Activated CD4-positive, alpha-beta T cell treated with anti-CD3 and anti-CD28 coated beads, Interleukin-2, amount 10 ng/mL, durations not matched to agents 7 days and 5 days (primary cell): ENCODE results near the gene CORO2B. TPM values are rescaled to one million over a fixed set of nuclear protein-coding genes. Genes with fewer than 3 reads are reported as not detected.

Experiments
- CTCF ChIA-PET: fragments of 350-600 bp; sonication (Branson Sonifier 250); formaldehyde crosslinking; loops from one replicate; lab custom pipeline; 2021; ENCODE audit warnings: antibody characterized with exemption; lab: Charles Lee
- POLR2A ChIA-PET: fragments of 350-600 bp; sonication (Branson Sonifier 250); formaldehyde crosslinking; loops from one replicate; lab custom pipeline; 2021; ENCODE audit warnings: antibody characterized with exemption; lab: Charles Lee
- DNase-seq: peaks from one replicate; pipeline ENCODE4 v3.0.0-alpha.2; 2020
- H3K27ac Mint-ChIP-seq: one replicate; pipeline ENCODE4 v1.8.0; 2021; ENCODE audit warnings: mild to moderate bottlenecking, moderate library complexity, mixed read lengths
- H3K27me3 Mint-ChIP-seq: one replicate; pipeline ENCODE4 v1.8.0; 2021; ENCODE audit warnings: mixed read lengths
- H3K36me3 Mint-ChIP-seq: one replicate; pipeline ENCODE4 v1.8.0; 2021; ENCODE audit warnings: low read depth, mixed read lengths
- H3K4me1 Mint-ChIP-seq: one replicate; pipeline ENCODE4 v1.8.0; 2021; ENCODE audit warnings: mixed read lengths
- H3K4me3 Mint-ChIP-seq: one replicate; pipeline ENCODE4 v1.8.0; 2021; ENCODE audit warnings: mild to moderate bottlenecking, moderate library complexity, mixed read lengths
- H3K9me3 Mint-ChIP-seq: one replicate; pipeline ENCODE4 v1.8.0; 2021; ENCODE audit warnings: mixed read lengths
- total RNA-seq, 2 experiments: library from RNA; stranded (reverse); gene quantifications; one replicate each; pipeline ENCODE4 v1.2.3, GENCODE V29; 2021

Gene CORO2B
- total RNA-seq, 2 experiments from 2014 or later, result not detected

DNA sequence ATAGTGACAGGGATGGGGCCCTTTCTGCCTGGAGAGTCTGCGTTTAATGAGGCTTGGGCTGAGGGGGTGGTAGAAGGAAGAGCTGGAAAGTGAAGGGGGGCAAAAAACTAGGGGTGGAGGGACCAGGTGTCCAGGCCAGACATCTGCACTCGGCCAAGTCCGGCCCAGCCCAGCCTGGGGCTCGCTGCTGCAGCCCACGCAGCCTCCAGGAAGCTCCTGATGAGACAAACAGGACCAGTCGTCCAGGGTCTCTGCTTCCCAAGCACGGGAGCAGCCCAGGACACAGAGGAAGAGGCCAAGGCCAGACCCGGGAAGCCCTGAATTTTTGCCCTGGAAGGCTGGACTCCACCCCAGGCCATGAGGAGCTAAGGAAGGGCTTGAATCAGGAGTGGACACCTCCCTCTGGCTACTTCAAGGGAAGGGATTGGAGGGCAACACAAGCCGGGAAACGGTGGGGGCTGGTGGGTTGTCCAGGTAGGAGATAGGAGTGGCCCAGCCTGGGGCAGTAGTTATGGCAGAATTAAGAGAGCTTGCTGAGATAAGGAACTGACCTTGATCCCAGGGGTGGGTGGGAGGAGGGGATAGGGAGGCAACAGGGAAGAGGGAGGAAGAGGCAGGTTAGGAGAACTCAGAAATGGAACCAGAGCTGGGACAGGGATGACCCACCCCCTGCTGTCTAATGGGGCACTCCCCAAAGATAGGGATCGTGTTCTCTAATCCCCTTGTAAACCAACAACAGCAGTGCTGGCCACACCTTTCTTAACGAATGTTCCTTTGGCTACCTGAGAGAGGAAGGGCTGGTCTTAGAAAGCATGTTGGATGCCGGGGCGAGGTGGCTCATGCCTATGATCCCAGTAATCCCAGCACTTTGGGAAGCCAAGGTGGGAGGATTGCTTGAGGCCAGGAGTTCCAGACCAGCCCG lies 152.4 kb downstream of the CORO2B start:
- Mint-ChIP-seq H3K27ac (no peak overlapping the region), H3K4me1 (peaks cover 3% of the 10 kb centered on the region), H3K36me3 (no peaks in the 10 kb centered on the region), H3K9me3 (no peaks in the 10 kb centered on the region), H3K27me3 (peaks cover 4% of the 10 kb centered on the region), H3K4me3 (no peak overlapping the region)
- ChIA-PET POLR2A (interaction anchor here (0.6 kb wide), 1 partner anchor 93 kb away, joined by 4 read pairs; no protein-coding TSS in a partner anchor), CTCF (interaction anchor here (0.8 to 1.0 kb wide), 2 partner anchors 14 to 143 kb away, joined by 4 read pairs; no protein-coding TSS in a partner anchor)
- no peak for DNase-seq

DNA sequence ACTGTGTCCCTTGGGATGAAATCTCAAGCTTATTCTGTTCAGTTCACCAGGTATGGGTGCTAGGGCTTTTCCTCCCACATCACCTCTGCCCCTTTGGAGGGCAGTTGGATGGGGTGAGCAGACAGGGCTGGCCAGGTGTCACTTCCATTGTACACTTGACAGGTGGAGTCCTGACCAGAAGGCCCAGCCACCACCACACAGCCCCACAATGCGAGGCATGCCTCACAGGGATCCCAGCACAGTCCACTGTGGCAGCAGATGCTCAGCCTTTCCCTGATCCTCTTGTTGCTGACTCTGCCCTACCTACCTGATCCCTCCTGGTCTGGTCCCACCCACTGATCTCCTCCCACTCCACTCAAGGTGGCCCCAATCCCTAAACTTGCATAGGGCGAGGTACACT lies 153.7 kb downstream of the CORO2B start:
- H3K9me3 Mint-ChIP-seq, result no peaks in the 10 kb centered on the region
- no peak for DNase-seq
- peaks cover 3% of the 10 kb centered on the region for H3K4me1 Mint-ChIP-seq
- H3K4me3 Mint-ChIP-seq, result no peak overlapping the region
- H3K27me3 Mint-ChIP-seq, result peaks cover 4% of the 10 kb centered on the region
- H3K36me3 Mint-ChIP-seq, result no peaks in the 10 kb centered on the region
- ChIA-PET POLR2A (no interaction called here), CTCF (interaction anchor here (0.8 kb wide), 1 partner anchor 15 kb away, joined by 4 read pairs; no protein-coding TSS in a partner anchor)
- no peak overlapping the region for H3K27ac Mint-ChIP-seq

DNA sequence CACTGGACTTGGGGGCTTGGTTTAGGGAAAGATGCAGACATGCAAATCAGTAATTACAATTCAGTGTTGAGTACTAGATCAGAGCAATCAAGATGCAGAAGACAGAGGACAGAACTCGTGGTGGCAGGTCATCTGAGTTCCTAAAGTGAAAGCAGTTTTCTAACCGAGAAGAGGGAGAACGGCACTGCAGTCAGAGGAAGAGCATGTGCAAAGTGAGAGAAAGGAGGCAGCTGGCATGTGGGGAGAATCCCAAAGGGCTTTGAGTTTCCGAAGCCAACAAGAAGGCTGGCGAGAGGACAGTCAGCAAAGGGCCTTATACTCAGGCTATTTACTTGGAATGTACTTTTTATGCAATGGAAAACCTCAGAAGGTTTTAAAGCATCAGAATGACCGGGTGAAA lies 154.9 kb downstream of the CORO2B start:
- ChIA-PET CTCF (no interaction called here), POLR2A (no interaction called here)
- Mint-ChIP-seq H3K4me3 (no peak overlapping the region), H3K9me3 (no peaks in the 10 kb centered on the region), H3K36me3 (no peaks in the 10 kb centered on the region), H3K27ac (no peak overlapping the region), H3K4me1 (peaks cover 3% of the 10 kb centered on the region), H3K27me3 (peaks cover 4% of the 10 kb centered on the region)
- no peak for DNase-seq

DNA sequence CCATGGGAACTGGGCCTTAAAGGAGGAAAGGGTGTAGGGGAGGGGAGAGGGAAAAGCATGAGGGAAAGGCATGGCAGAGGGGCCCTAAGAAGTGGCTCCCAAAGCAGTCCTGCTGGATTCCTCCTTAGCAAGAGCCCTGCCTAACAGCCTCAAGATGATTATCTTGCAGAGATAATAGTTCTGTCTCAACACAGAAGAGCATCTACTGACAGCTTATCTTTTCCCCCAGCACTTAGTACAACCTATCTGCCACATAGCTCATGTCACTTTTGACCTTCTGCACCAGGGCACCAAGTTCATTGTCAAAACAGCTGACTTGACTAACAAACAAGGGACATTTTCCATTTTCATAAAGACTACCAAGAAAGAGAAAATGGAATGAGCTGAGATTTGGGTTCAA lies 155.6 kb downstream of the CORO2B start:
- CTCF ChIA-PET, result interaction anchor here (1.6 kb wide), 1 partner anchor 16 kb away, joined by 3 read pairs; no protein-coding TSS in a partner anchor
- Mint-ChIP-seq H3K9me3 (no peaks in the 10 kb centered on the region), H3K27me3 (peaks cover 4% of the 10 kb centered on the region), H3K36me3 (no peaks in the 10 kb centered on the region), H3K4me1 (peaks cover 3% of the 10 kb centered on the region), H3K27ac (no peak overlapping the region), H3K4me3 (no peak overlapping the region)
- POLR2A ChIA-PET, result no interaction called here
- no peak for DNase-seq

DNA sequence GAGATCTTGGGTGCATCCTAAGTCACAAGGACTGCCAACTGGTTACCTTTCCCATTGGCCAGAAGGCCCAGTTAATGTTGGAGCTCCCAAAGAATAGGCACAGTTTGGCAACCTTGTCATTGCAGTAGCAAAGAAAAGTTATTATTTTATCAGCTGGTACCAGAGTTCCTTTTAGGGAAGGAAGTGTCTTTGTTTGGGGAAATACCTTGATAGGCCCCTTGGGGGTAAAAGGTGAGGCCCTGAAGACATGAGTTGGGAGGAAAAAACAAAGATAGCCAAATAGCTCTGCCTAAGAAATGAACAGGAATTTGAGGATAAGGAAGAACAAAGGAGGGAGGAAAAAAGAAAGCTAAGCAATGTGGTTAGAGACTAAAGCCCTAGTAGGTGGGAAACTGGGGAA lies 156.1 kb downstream of the CORO2B start:
- Mint-ChIP-seq H3K4me1 (peaks cover 3% of the 10 kb centered on the region), H3K36me3 (no peaks in the 10 kb centered on the region), H3K4me3 (no peak overlapping the region), H3K9me3 (no peaks in the 10 kb centered on the region), H3K27me3 (peaks cover 4% of the 10 kb centered on the region), H3K27ac (no peak overlapping the region)
- CTCF ChIA-PET, result interaction anchor here (0.5 to 1.6 kb wide), 2 partner anchors 9 to 15 kb away, joined by 3 read pairs; no protein-coding TSS in a partner anchor
- POLR2A ChIA-PET, result no interaction called here
- DNase-seq, result no peak

DNA sequence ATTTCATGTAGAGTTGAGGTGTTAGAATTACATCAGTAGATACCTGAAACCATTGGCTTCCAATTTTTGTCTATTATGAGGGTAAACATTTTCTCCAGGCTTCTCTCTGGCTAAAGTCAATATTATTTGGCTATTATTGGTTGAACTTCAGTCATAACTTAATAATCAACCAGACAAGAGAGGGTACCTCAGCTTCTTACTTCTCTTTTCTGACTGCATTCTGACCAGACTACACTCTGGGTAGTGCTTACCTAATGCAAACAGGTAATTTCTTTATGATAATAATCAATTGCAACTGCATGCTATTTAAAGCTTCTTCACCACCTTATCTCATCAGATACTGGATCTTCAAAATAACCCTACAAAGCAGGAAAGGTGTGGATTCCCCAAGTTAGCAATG lies 156.8 kb downstream of the CORO2B start:
- DNase-seq, result no peak
- no peaks in the 10 kb centered on the region for H3K36me3 Mint-ChIP-seq
- H3K4me3 Mint-ChIP-seq, result no peak overlapping the region
- ChIA-PET POLR2A (no interaction called here), CTCF (interaction anchor here (0.5 to 1.6 kb wide), 2 partner anchors 8 to 14 kb away, joined by 3 read pairs; no protein-coding TSS in a partner anchor)
- peaks cover 3% of the 10 kb centered on the region for H3K4me1 Mint-ChIP-seq
- no peaks in the 10 kb centered on the region for H3K9me3 Mint-ChIP-seq
- no peak overlapping the region for H3K27ac Mint-ChIP-seq
- H3K27me3 Mint-ChIP-seq, result peaks cover 4% of the 10 kb centered on the region

DNA sequence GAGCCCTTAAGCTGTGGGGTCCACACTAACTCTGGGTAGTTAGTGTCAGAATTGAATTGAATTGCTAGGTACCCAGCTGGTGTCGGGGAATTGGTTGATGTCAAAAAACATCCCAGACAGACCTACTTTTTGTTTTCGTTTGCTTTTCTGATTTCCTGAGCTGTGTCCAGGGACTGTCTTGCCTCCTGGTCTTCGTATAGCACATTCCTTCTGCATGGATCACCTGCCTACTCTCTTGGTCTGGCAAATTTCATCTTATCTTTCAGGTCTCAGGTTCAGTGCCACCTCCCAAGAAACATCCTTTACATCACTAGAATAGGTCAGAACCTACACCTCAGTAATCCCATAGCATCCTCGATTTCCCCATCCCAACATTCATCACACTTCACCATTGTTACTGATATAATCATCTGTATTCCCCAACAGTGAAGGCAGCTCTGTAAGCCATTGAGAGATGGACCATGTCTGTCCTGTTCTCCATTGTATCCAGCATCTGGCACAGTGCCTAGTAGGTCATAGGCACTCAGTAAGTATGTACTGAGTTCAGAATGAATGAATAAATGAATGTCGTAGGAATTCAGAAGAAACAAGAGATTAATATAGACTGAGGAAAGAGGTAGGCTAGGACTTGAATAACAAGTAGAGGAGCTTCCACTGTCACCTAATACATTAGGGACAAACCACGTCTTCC lies 160.7 kb downstream of the CORO2B start:
- no peak overlapping the region for H3K4me3 Mint-ChIP-seq
- no peak overlapping the region for H3K27ac Mint-ChIP-seq
- no peaks in the 10 kb centered on the region for H3K36me3 Mint-ChIP-seq
- no peaks in the 10 kb centered on the region for H3K9me3 Mint-ChIP-seq
- no peaks in the 10 kb centered on the region for H3K4me1 Mint-ChIP-seq
- ChIA-PET POLR2A (no interaction called here), CTCF (no interaction called here)
- DNase-seq, result no peak
- H3K27me3 Mint-ChIP-seq, result peaks cover 1% of the 10 kb centered on the region

DNA sequence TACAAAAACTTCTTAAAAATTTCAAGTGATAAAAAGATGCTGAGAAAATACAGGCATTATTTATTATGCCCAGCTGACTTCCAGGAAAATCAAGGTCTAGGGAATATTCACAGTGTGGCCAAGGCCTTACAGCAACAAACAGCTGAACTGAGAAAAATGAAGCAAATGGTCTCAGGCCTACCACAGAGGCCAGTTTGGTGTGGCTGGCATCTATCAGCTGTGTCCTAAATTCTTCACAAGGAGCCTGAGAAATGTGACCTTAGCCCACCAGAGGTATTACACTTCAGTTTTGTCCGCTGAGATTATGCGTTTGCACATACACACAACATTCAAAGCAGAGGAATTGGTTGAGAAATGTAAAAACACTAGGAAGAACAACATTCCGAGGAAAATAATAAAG lies 164.5 kb downstream of the CORO2B start:
- DNase-seq, result no peak
- peaks cover 2% of the 10 kb centered on the region for H3K27me3 Mint-ChIP-seq
- ChIA-PET CTCF (interaction anchor here (0.5 kb wide), 1 partner anchor 259 kb away, joined by 3 read pairs; no protein-coding TSS in a partner anchor), POLR2A (interaction anchor here (0.7 kb wide), 1 partner anchor 89 kb away, joined by 4 read pairs; no protein-coding TSS in a partner anchor)
- H3K27ac Mint-ChIP-seq, result no peak overlapping the region
- no peak overlapping the region for H3K4me3 Mint-ChIP-seq
- H3K9me3 Mint-ChIP-seq, result no peaks in the 10 kb centered on the region
- no peaks in the 10 kb centered on the region for H3K4me1 Mint-ChIP-seq
- no peaks in the 10 kb centered on the region for H3K36me3 Mint-ChIP-seq

DNA sequence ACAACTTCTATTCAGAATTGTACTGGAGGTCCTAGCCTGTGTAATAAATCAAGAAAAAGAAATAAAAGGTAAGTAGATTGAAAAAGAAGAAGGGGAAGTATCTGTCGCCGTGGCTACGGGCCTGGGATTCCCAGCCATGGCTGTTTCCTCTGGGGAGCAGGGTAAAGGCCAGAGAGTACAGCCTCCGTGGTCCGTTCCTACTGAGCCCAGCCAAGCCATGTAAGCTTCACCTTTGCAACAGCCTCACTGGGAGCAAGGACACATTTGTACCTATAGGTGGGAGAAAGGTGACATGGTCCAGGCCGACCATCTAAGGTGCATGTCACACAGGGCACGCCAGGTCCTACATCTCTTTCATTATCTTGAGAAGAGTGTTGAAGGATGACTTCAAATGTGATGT lies 170.6 kb downstream of the CORO2B start:
- Mint-ChIP-seq H3K36me3 (no peaks in the 10 kb centered on the region), H3K27ac (no peak overlapping the region), H3K27me3 (peaks cover 2% of the 10 kb centered on the region), H3K4me1 (peaks cover 2% of the 10 kb centered on the region), H3K9me3 (no peaks in the 10 kb centered on the region), H3K4me3 (no peak overlapping the region)
- POLR2A ChIA-PET, result no interaction called here
- CTCF ChIA-PET, result interaction anchor here (1.2 kb wide), 1 partner anchor 15 kb away, joined by 3 read pairs; no protein-coding TSS in a partner anchor
- DNase-seq, result no peak

DNA sequence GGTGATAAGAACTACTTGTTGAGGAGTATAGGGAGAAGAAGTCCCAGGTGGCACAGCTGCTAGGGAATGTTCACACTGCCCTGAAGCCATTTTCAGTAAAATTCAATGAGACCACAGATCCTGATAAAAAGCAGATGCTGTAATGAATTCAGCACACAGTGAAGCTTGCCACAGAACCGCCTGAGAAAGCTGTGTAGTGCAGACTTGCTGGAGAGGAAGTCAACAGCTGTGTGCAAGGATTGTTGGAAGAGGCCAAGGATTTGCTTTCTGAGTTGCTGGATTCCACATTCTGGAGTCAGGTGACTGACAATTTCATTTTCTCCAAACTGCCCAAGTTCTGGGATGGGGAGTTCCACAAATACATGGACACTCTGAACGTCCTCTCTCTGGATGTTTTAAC lies 171.0 kb downstream of the CORO2B start:
- Mint-ChIP-seq H3K4me3 (no peak overlapping the region), H3K27me3 (no peaks in the 10 kb centered on the region), H3K9me3 (no peaks in the 10 kb centered on the region), H3K36me3 (no peaks in the 10 kb centered on the region), H3K27ac (no peak overlapping the region), H3K4me1 (peaks cover 5% of the 10 kb centered on the region)
- ChIA-PET POLR2A (no interaction called here), CTCF (interaction anchor here (1.2 kb wide), 1 partner anchor 15 kb away, joined by 3 read pairs; no protein-coding TSS in a partner anchor)
- no peak for DNase-seq

DNA sequence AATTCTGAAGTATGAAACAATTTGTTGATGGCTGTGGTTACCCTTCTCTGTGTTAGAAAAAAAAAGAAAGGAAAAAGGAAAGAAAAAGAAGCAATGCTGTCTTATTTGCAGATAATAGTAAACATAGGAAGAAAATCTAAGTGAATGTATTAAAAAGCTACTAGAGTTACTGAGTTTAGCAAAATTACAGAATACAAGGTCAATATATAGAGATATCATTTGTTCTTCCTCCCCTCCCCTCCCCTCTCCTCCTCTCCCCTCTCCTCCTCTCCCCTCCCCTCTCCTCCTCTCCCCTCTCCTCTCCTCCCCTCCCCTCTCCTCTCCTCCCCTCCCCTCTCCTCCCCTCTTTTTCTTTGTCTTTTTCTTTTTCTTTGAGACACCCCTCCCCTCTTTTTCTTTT lies 172.8 kb downstream of the CORO2B start:
- POLR2A ChIA-PET, result no interaction called here
- H3K27me3 Mint-ChIP-seq, result peaks cover 3% of the 10 kb centered on the region
- DNase-seq, result no peak
- CTCF ChIA-PET, result no interaction called here
- H3K4me3 Mint-ChIP-seq, result no peak overlapping the region
- no peak overlapping the region for H3K27ac Mint-ChIP-seq
- no peaks in the 10 kb centered on the region for H3K9me3 Mint-ChIP-seq
- no peaks in the 10 kb centered on the region for H3K36me3 Mint-ChIP-seq
- H3K4me1 Mint-ChIP-seq, result peaks cover 10% of the 10 kb centered on the region

DNA sequence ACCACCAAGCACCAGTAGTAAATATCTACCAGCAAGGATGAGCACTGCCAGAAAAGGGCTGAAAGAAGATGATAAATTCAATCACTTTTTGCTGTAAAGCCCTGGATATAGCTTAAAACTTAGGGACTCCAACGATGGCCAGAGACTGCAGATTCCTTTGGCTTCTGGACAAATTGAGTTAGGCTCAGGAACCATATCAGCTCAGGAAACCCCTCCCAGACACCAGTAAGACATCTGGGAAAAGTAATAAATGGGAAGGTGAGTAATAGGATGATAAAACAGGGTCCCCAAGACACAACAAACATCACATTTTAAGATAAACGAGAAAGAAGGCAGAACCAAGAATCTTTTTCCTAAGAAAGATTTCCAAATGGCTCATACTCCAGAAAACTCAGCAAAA lies 176.9 kb downstream of the CORO2B start:
- Mint-ChIP-seq H3K27me3 (peaks cover 8% of the 10 kb centered on the region), H3K9me3 (no peaks in the 10 kb centered on the region), H3K4me3 (no peak overlapping the region), H3K4me1 (peaks cover 10% of the 10 kb centered on the region), H3K36me3 (no peaks in the 10 kb centered on the region), H3K27ac (no peak overlapping the region)
- ChIA-PET POLR2A (no interaction called here), CTCF (interaction anchor here (0.7 to 1.2 kb wide), 2 partner anchors 10 to 1189 kb away, joined by 3 to 4 read pairs; no protein-coding TSS in a partner anchor)
- DNase-seq, result no peak
